ENCODE data around the gene TICRR. TPM values are rescaled to one million over a fixed set of nuclear protein-coding genes. Genes with fewer than 3 reads are reported as not detected.
A peak's percentile ranks its signal among the peaks of the same experiment; 100 is the strongest.
"Not testable (repeated sequence)": the region's sequence is repeated elsewhere in the genome, so short reads cannot be mapped to it uniquely, and the experiment has no call there.

TICRR gene
- total RNA-seq, 6 donors from 2014 or later: 0.20 to 1.0 (median 0.58) TPM

DNA sequence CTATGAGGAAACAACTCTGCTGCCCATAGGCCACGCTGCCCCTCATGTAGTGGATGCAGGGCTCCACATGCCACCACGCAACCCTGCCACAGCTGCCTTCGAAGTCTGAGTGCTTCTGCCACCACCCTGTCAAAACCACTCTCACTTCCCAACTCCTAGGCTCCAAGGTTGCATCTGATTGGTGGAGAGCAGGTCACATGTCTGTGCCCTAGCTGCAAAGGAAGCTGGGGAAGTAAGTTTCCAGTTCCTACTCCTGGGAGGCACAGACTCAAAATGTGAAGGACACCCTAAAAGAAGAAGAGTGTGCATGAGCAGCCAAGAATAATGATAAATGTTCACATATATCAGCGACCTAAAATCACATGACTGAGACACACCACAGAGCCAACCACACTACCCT lies 31.9 kb upstream of the TICRR start:
- Histone ChIP-seq H3K4me1 (no peaks in the 10 kb centered on the region), H3K4me3 (no peak overlapping the region), H3K27me3 (no peaks in the 10 kb centered on the region), H3K27ac (no peak overlapping the region), H3K9me3 (no peaks in the 10 kb centered on the region), H3K36me3 (no peaks in the 10 kb centered on the region)
- TF ChIP-seq, protein P1, sequence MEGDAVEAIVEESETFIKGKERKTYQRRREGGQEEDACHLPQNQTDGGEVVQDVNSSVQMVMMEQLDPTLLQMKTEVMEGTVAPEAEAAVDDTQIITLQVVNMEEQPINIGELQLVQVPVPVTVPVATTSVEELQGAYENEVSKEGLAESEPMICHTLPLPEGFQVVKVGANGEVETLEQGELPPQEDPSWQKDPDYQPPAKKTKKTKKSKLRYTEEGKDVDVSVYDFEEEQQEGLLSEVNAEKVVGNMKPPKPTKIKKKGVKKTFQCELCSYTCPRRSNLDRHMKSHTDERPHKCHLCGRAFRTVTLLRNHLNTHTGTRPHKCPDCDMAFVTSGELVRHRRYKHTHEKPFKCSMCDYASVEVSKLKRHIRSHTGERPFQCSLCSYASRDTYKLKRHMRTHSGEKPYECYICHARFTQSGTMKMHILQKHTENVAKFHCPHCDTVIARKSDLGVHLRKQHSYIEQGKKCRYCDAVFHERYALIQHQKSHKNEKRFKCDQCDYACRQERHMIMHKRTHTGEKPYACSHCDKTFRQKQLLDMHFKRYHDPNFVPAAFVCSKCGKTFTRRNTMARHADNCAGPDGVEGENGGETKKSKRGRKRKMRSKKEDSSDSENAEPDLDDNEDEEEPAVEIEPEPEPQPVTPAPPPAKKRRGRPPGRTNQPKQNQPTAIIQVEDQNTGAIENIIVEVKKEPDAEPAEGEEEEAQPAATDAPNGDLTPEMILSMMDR (IDR thresholded peaks at IDR 0.05): no peak
- TF ChIP-seq EP300 (IDR thresholded peaks at IDR 0.05): no peak
- TF ChIP-seq POLR2AphosphoS5 (IDR thresholded peaks at IDR 0.05): no peak
- no peak for TF ChIP-seq POLR2A (IDR thresholded peaks at IDR 0.05)
- no peak for DNase-seq
- no peak for ATAC-seq (ENCODE audit: low FRiP score in 2 of 2)
- WGBS, 2 donors: 66 to 86% methylated on average over 2 to 4 of the region's 4 CpGs

DNA sequence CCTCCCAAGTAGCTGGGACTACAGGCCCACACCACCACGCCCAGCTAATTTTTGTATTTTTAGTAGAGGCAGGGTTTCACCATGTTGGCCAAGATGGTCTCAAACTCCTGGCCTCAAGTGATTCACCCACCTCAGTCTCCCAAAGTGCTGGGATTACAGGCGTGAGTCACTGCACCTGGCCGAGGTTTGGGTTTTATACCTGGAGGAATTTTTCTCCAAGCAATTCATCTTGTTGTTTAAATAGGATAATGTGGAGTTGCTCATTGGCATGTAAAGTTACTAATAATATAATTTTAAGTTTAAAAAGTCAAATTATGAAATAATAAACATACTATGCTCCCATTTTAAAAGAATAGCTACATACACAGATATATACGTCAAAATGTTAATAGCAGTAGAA lies 26.1 kb upstream of the TICRR start:
- 82 to 91% methylated on average over 4 of the region's 4 CpGs for WGBS, 2 donors
- ATAC-seq (ENCODE audit: low FRiP score in 2 of 2): not testable (repeated sequence)

DNA sequence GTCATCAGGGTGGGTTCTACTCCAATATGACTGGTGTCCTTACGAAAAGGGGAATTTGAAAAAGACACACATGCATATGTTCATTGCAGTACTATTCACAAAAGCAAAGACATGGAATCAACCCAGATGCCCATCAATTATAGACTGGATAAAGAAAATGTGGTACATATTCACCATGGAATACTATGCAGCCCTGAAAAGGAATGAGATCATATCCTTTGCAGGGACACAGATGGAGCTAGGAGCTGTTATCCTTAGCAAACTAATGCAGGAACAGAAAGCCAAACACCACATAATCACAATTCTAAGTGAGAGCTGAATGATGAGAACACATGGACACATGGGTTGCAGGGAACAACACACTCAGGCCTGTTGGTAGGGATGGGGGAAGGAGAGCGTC lies 24.8 kb upstream of the TICRR start:
- 48 to 50% methylated on average over 2 of the region's 2 CpGs for WGBS, 2 donors
- no peak for TF ChIP-seq POLR2A (IDR thresholded peaks at IDR 0.05)
- TF ChIP-seq, protein P1 (IDR thresholded peaks at IDR 0.05): no peak
- TF ChIP-seq EP300 (IDR thresholded peaks at IDR 0.05): no peak
- no peak for TF ChIP-seq POLR2AphosphoS5 (IDR thresholded peaks at IDR 0.05)

More for the DNA sequence above, 26.1 kb upstream of the TICRR start:
- DNase-seq, H3K36me3 ChIP-seq, H3K9me3 ChIP-seq, H3K4me1 ChIP-seq, H3K4me3 ChIP-seq, H3K27ac ChIP-seq, H3K27me3 ChIP-seq: not testable (repeated sequence)

DNA sequence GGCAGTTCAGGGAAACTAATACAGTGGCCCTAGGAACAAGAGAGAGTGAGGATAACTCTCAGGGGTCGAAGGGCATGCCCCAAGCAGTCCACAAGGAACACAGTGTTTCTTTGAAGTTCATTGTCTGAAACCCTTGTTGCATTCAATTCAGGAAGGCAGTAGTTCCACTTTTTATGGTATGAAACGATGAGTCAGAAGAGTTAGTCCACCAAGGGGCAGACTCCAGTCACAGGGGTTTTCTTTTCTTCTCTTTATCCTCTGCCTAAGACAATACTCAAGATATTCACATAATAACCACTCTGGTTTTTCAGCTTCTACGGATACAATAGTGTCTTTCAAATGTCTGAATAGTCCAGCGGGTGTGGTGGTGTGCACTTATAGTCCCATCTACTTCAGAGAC lies 23.7 kb upstream of the TICRR start:
- Histone ChIP-seq H3K36me3 (no peaks in the 10 kb centered on the region), H3K4me1 (no peaks in the 10 kb centered on the region), H3K4me3 (no peak overlapping the region), H3K9me3 (no peaks in the 10 kb centered on the region), H3K27ac (no peak overlapping the region), H3K27me3 (no peaks in the 10 kb centered on the region)
- no peak for DNase-seq
- TF ChIP-seq POLR2A (IDR thresholded peaks at IDR 0.05) (no peak), POLR2AphosphoS5 (IDR thresholded peaks at IDR 0.05) (no peak)
- WGBS, 2 donors: 56 to 78% methylated on average over 4 of the region's 4 CpGs
- ATAC-seq (ENCODE audit: low FRiP score in 2 of 2): no peak

More for the DNA sequence above, 24.8 kb upstream of the TICRR start:
- Histone ChIP-seq H3K36me3 (no peaks in the 10 kb centered on the region), H3K27ac (no peak overlapping the region), H3K4me1 (no peaks in the 10 kb centered on the region), H3K4me3 (no peak overlapping the region), H3K9me3 (no peaks in the 10 kb centered on the region), H3K27me3 (no peaks in the 10 kb centered on the region)
- DNase-seq (no peak), ATAC-seq (ENCODE audit: low FRiP score in 2 of 2) (no peak)

DNA sequence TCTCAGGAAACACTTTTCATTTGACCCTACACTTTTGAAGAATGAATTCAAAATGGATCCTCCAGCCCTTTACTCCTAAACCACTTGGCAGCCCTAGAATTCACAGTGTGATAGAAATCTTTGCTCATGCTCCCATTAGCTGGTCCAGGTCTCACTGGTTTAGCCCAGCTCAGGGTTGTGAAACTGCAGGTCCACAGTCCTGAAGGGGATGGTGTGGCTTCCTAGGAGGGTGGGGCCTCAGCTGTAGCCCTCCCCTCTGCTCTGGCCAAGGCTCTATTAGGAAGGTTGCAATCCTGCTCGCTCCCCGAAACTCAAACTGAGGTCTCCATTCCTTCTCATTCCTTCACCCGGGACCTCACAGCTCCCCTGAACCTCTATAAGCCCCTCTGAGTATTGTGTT lies 21.6 kb upstream of the TICRR start:
- Histone ChIP-seq H3K27ac (no peak overlapping the region), H3K4me1 (no peaks in the 10 kb centered on the region), H3K4me3 (no peak overlapping the region), H3K36me3 (no peaks in the 10 kb centered on the region), H3K9me3 (no peaks in the 10 kb centered on the region), H3K27me3 (no peaks in the 10 kb centered on the region)
- ATAC-seq (ENCODE audit: low FRiP score in 2 of 2): no peak
- TF ChIP-seq, protein P1 (IDR thresholded peaks at IDR 0.05): no peak
- no peak for TF ChIP-seq POLR2A (IDR thresholded peaks at IDR 0.05)
- TF ChIP-seq POLR2AphosphoS5 (IDR thresholded peaks at IDR 0.05): no peak
- TF ChIP-seq EP300 (IDR thresholded peaks at IDR 0.05): no peak
- WGBS, 2 donors: 94 to 97% methylated on average over 3 of the region's 3 CpGs
- no peak for DNase-seq

DNA sequence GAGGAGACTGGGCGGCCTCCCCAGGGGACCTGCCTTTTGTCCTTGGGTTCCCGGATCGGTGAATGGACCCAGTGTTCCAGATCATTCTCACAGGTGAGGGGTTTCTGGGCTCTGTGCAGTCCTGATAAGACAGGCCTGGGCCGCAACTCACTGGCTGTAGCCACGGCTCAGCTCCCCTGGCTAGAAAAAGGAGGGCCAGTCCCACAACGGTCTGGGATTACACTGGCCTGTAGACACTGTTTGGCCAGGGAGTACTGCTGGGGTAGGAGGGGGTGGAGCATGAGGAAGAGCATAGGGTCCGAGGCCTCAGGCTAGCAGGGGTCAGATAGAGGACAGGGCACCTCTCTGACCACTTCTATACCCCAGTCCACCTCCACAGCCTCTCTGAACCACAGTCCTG lies 21.0 kb upstream of the TICRR start:
- Histone ChIP-seq H3K9me3 (no peaks in the 10 kb centered on the region), H3K27ac (no peak overlapping the region), H3K36me3 (no peaks in the 10 kb centered on the region), H3K4me1 (no peaks in the 10 kb centered on the region), H3K4me3 (no peak overlapping the region), H3K27me3 (no peaks in the 10 kb centered on the region)
- WGBS, 2 donors: 72 to 79% methylated on average over 6 to 7 of the region's 7 CpGs
- ATAC-seq (ENCODE audit: low FRiP score in 2 of 2) (peak in 1 of 2 donors; percentile 31), DNase-seq (no peak)
- TF ChIP-seq POLR2AphosphoS5 (IDR thresholded peaks at IDR 0.05) (no peak), EP300 (IDR thresholded peaks at IDR 0.05) (no peak), POLR2A (IDR thresholded peaks at IDR 0.05) (no peak)
- TF ChIP-seq, protein P1 (IDR thresholded peaks at IDR 0.05): no peak

All from upper lobe of left lung (tissue), 6 donors.